Testis (tissue), 3 donors: ENCODE results near the gene PVR. TPM values are rescaled to one million over a fixed set of nuclear protein-coding genes. Genes with fewer than 3 reads are reported as not detected.
"Not testable (repeated sequence)": the region's sequence is repeated elsewhere in the genome, so short reads cannot be mapped to it uniquely, and the experiment has no call there.

ENCODE experiments used
- DNase-seq: peaks from one replicate; pipeline ENCODE4 v3.0.0-alpha.2; 2019
- H3K27ac ChIP-seq, 2 donors: fragments of 200-600 bp; sonication (generic); one replicate each; pipeline ENCODE4 v1.5.1; 2019
- H3K27me3 ChIP-seq: fragments of 200-600 bp; sonication (generic); one replicate; pipeline ENCODE4 v1.5.1; 2019
- H3K36me3 ChIP-seq: fragments of 200-600 bp; sonication (generic); one replicate; pipeline ENCODE4 v1.5.1; 2017; ENCODE audit warnings: low read depth; ENCODE audit errors: missing control alignments
- H3K4me1 ChIP-seq: fragments of 200-600 bp; sonication (generic); one replicate; pipeline ENCODE4 v1.5.1; 2019
- H3K4me3 ChIP-seq, 2 donors: fragments of 200-600 bp; sonication (generic); one replicate each; pipeline ENCODE4 v1.5.1; 2017 to 2019
- H3K9me3 ChIP-seq: fragments of 200-600 bp; sonication (generic); one replicate; pipeline ENCODE4 v1.5.1; 2017
- CTCF ChIP-seq, 3 experiments: fragments of 450-650 bp in 2 of 3; fragments of 200-600 bp in 1 of 3; sonication (generic) in 1 of 3; IDR thresholded peaks; one replicate each; pipeline ENCODE4 v1.5.1; 2016 to 2019; ENCODE audit warnings: antibody characterized with exemption in 3 of 3, mild to moderate bottlenecking in 2 of 3, moderate library complexity in 1 of 3
- POLR2A ChIP-seq: fragments of 450-650 bp; IDR thresholded peaks from one replicate; pipeline ENCODE4 v1.6.1; 2017; ENCODE audit warnings: antibody characterized with exemption, mild to moderate bottlenecking, moderate library complexity
- WGBS, 2 donors: methylation state at CpG; one replicate each; pipeline ENCODE4 v1.1.5; 2018; 5-methylcytosine and 5-hydroxymethylcytosine counted together
- intact Hi-C: fragments of 100-400 bp; cut with DNase I; formaldehyde crosslinking; loops from one replicate; pipeline ENCODE4 v1.15.1; 2023; ENCODE audit warnings: low total_unique reads
- polyA plus RNA-seq: library from polyadenylated mRNA; stranded (reverse); fragments of 350-450 nt; fragmentation: Illumina TruSeq; extraction: RNeasy Lipid Tissue Mini Kit (QIAGEN cat#74804); gene quantifications from one replicate; pipeline ENCODE4 v1.2.3, GENCODE V29; 2014; ENCODE audit warnings: low read depth, low replicate concordance; ENCODE audit not compliant: insufficient read depth
- total RNA-seq, 2 donors: library from RNA; depleted of rRNA; stranded (reverse); fragments of >200 nt; gene quantifications; one replicate each; pipeline ENCODE4 v1.2.3, GENCODE V29; 2016

PVR gene
- total and polyA plus RNA-seq, 3 donors from 2014 or later: 29.1 to 41.1 (median 31.9) TPM

GRCh38 chr19:44609219-44609618, 34.5 kb upstream of the PVR start:
- intact Hi-C loops: no loop called here
- Histone ChIP-seq H3K27ac (no peak overlapping the region), H3K27me3 (no peaks in the 10 kb centered on the region), H3K4me1 (no peaks in the 10 kb centered on the region), H3K36me3 (no peaks in the 10 kb centered on the region), H3K4me3 (no peak overlapping the region), H3K9me3 (no peaks in the 10 kb centered on the region)
- no peak for TF ChIP-seq CTCF (IDR thresholded peaks at IDR 0.05)
- TF ChIP-seq POLR2A: no peak
- WGBS, 2 donors: 85 to 92% methylated on average over 5 of the region's 5 CpGs
- DNase-seq: no peak

GRCh38 chr19:44610497-44610896, 33.2 kb upstream of the PVR start:
- DNase-seq, H3K27ac ChIP-seq, H3K27me3 ChIP-seq, intact Hi-C loops, H3K36me3 ChIP-seq, H3K4me1 ChIP-seq, H3K4me3 ChIP-seq, H3K9me3 ChIP-seq: not testable (repeated sequence)
- WGBS, 2 donors: 80 to 86% methylated on average over 5 of the region's 5 CpGs

- intact Hi-C loops: no loop called here
- no peak for DNase-seq
- Histone ChIP-seq H3K4me3 (no peak overlapping the region), H3K36me3 (no peaks in the 10 kb centered on the region), H3K27me3 (no peaks in the 10 kb centered on the region), H3K9me3 (no peaks in the 10 kb centered on the region), H3K4me1 (no peaks in the 10 kb centered on the region), H3K27ac (no peak overlapping the region)
- TF ChIP-seq POLR2A (no peak), CTCF (IDR thresholded peaks at IDR 0.05) (no peak)
- 88 to 94% methylated on average over 2 of the region's 2 CpGs for WGBS, 2 donors
Measured at GRCh38 chr19:44611812-44612295, 31.9 kb upstream of the PVR start.

- no peak for TF ChIP-seq POLR2A
- no peak for TF ChIP-seq CTCF (IDR thresholded peaks at IDR 0.05)
- WGBS, 2 donors: 92 to 95% methylated on average over 25 of the region's 25 CpGs
- DNase-seq: no peak
- no peak within 1 kb of the TSS for H3K27ac ChIP-seq
- intact Hi-C loops: no loop called here
- H3K9me3 ChIP-seq: no peaks in the 10 kb centered on the region
- no peaks in the 10 kb centered on the region for H3K4me1 ChIP-seq
- H3K4me3 ChIP-seq: no peak within 1 kb of the TSS
- no peaks in the 10 kb centered on the region for H3K27me3 ChIP-seq
- no peaks in the 10 kb centered on the region for H3K36me3 ChIP-seq
Measured at GRCh38 chr19:44613295-44614178, 30.2 kb upstream of the PVR start, which contains the start of gene IGSF23. IGSF23 (plus strand) TSS chr19:44613563; CDS start chr19:44613646, 83 bp downstream.

GRCh38 chr19:44614313-44614712, 29.4 kb upstream of the PVR start:
- DNase-seq: no peak
- Histone ChIP-seq H3K4me3 (no peak overlapping the region), H3K36me3 (no peaks in the 10 kb centered on the region), H3K9me3 (no peaks in the 10 kb centered on the region), H3K27ac (no peak overlapping the region), H3K27me3 (no peaks in the 10 kb centered on the region), H3K4me1 (no peaks in the 10 kb centered on the region)
- intact Hi-C loops: no loop called here
- WGBS, 2 donors: 96 to 98% methylated on average over 10 of the region's 10 CpGs
- TF ChIP-seq CTCF (IDR thresholded peaks at IDR 0.05) (no peak), POLR2A (no peak)
